Parathyroid adenoma (tissue), 2 donors: ENCODE results near the gene CCDC57.
A peak's percentile ranks its signal among the peaks of the same experiment; 100 is the strongest.

Source experiments
- H2AFZ ChIP-seq: fragments of 300-600 bp; sonication (generic); one replicate; pipeline ENCODE4 v1.7.0; 2017; ENCODE audit warnings: antibody characterized with exemption, mild to moderate bottlenecking
- H3K27ac ChIP-seq: fragments of 300-600 bp; sonication (generic); one replicate; pipeline ENCODE4 v1.7.0; 2017
- H3K27me3 ChIP-seq: fragments of 300-600 bp; sonication (generic); one replicate; pipeline ENCODE4 v1.7.0; 2017; ENCODE audit warnings: low read length; ENCODE audit not compliant: control insufficient read depth, insufficient read depth
- H3K36me3 ChIP-seq: fragments of 300-600 bp; sonication (generic); one replicate; pipeline ENCODE4 v1.7.0; 2017; ENCODE audit warnings: low read length; ENCODE audit not compliant: control insufficient read depth, insufficient read depth
- H3K4me1 ChIP-seq: fragments of 300-600 bp; sonication (generic); one replicate; pipeline ENCODE4 v1.7.0; 2017; ENCODE audit warnings: control low read depth
- H3K4me2 ChIP-seq: fragments of 300-600 bp; sonication (generic); one replicate; pipeline ENCODE4 v1.7.0; 2017; ENCODE audit warnings: low read length
- H3K4me3 ChIP-seq: fragments of 300-600 bp; sonication (generic); one replicate; pipeline ENCODE4 v1.7.0; 2017; ENCODE audit warnings: low read depth, low read length
- H3K79me2 ChIP-seq: fragments of 300-600 bp; sonication (generic); one replicate; pipeline ENCODE4 v1.7.0; 2017; ENCODE audit warnings: control low read depth
- H3K9ac ChIP-seq: fragments of 300-600 bp; sonication (generic); one replicate; pipeline ENCODE4 v1.7.0; 2017; ENCODE audit warnings: mild to moderate bottlenecking
- H3K9me3 ChIP-seq: fragments of 300-600 bp; sonication (generic); one replicate; pipeline ENCODE4 v1.7.0; 2017; ENCODE audit warnings: low read length; ENCODE audit not compliant: control insufficient read depth
- CTCF ChIP-seq: fragments of 300-600 bp; sonication (generic); IDR thresholded peaks from one replicate; pipeline ENCODE4 v1.7.0; 2017; ENCODE audit warnings: antibody characterized with exemption, mild to moderate bottlenecking
- donor health status: primary hyperparathyroidism.

Gene CCDC57

GRCh38 chr17:82058855-82059249 is 153.8 kb downstream of the CCDC57 start:
- Histone ChIP-seq H3K4me2 (no peak overlapping the region), H2AFZ (no peak overlapping the region), H3K79me2 (no peaks in the 10 kb centered on the region), H3K4me3 (no peak overlapping the region), H3K4me1 (no peaks in the 10 kb centered on the region), H3K36me3 (no peaks in the 10 kb centered on the region), H3K27me3 (no peaks in the 10 kb centered on the region), H3K27ac (no peak overlapping the region), H3K9ac (no peak overlapping the region), H3K9me3 (no peaks in the 10 kb centered on the region)
- no peak for TF ChIP-seq CTCF

GRCh38 chr17:82058230-82058854 is 154.3 kb downstream of the CCDC57 start:
- H3K79me2 ChIP-seq: no peaks in the 10 kb centered on the region
- H3K36me3 ChIP-seq: no peaks in the 10 kb centered on the region
- H3K27me3 ChIP-seq: no peaks in the 10 kb centered on the region
- H3K4me3 ChIP-seq: no peak overlapping the region
- H3K4me2 ChIP-seq: no peak overlapping the region
- H3K4me1 ChIP-seq: no peaks in the 10 kb centered on the region
- no peak for TF ChIP-seq CTCF
- no peak overlapping the region for H3K27ac ChIP-seq
- H3K9me3 ChIP-seq: no peaks in the 10 kb centered on the region
- H2AFZ ChIP-seq: no peak overlapping the region
- H3K9ac ChIP-seq: no peak overlapping the region

- Histone ChIP-seq H3K27me3 (no peaks in the 10 kb centered on the region), H3K4me1 (no peaks in the 10 kb centered on the region), H3K79me2 (no peaks in the 10 kb centered on the region), H2AFZ (no peak overlapping the region), H3K9ac (no peak overlapping the region), H3K4me2 (peak overlapping the region; percentile 9), H3K9me3 (no peaks in the 10 kb centered on the region), H3K4me3 (no peak overlapping the region), H3K27ac (no peak overlapping the region), H3K36me3 (no peaks in the 10 kb centered on the region)
- TF ChIP-seq CTCF: no peak
Measured at GRCh38 chr17:82056729-82057621, 155.7 kb downstream of the CCDC57 start.

GRCh38 chr17:82055965-82056728 is 156.5 kb downstream of the CCDC57 start:
- H2AFZ ChIP-seq: no peak overlapping the region
- no peak for TF ChIP-seq CTCF
- no peaks in the 10 kb centered on the region for H3K27me3 ChIP-seq
- no peaks in the 10 kb centered on the region for H3K36me3 ChIP-seq
- H3K27ac ChIP-seq: no peak overlapping the region
- H3K4me3 ChIP-seq: no peak overlapping the region
- H3K9ac ChIP-seq: no peak overlapping the region
- H3K4me2 ChIP-seq: no peak overlapping the region
- no peaks in the 10 kb centered on the region for H3K4me1 ChIP-seq
- no peaks in the 10 kb centered on the region for H3K79me2 ChIP-seq
- H3K9me3 ChIP-seq: no peaks in the 10 kb centered on the region
